CD4-positive, alpha-beta T cell (primary cell): ENCODE measurements around the gene KLK11. TPM values are rescaled to one million over a fixed set of nuclear protein-coding genes. Genes with fewer than 3 reads are reported as not detected.

Source experiments
- ATAC-seq: fragments of 200-7000 bp; cut with Tn5 transposase; one replicate; pipeline ENCODE4 v1.10.0; 2022; ENCODE audit warnings: mild to moderate bottlenecking; ENCODE audit not compliant: poor library complexity
- CTCF ChIA-PET: fragments of 350-600 bp; sonication (Branson Sonifier 250); formaldehyde crosslinking; loops from one replicate; lab custom pipeline; 2021; ENCODE audit warnings: antibody characterized with exemption, inconsistent platforms; lab: Charles Lee
- POLR2A ChIA-PET: fragments of 350-600 bp; sonication (Branson Sonifier 250); formaldehyde crosslinking; loops from one replicate; lab custom pipeline; 2021; ENCODE audit warnings: antibody characterized with exemption, inconsistent platforms; lab: Charles Lee
- DNase-seq, 14 experiments: peaks; one replicate each; pipeline ENCODE4 v3.0.0-alpha.2; 2013 to 2020; ENCODE audit warnings: mixed read lengths in 2 of 14
- H3K27ac ChIP-seq, 2 donors: one replicate each; pipeline versions ENCODE4 v1.5.1 to v1.7.0; 2013; ENCODE audit warnings: low read length in 2 of 2, low read depth in 1 of 2, mild to moderate bottlenecking in 1 of 2
- H3K27me3 ChIP-seq, 2 experiments: 1 replicate in 1 of 2; 2 replicates in 1 of 2; pipeline versions ENCODE4 v1.6.1 to v1.7.0; 2013; ENCODE audit warnings: low read length in 2 of 2, control low read depth in 1 of 2, mild to moderate bottlenecking in 1 of 2, moderate library complexity in 1 of 2; ENCODE audit not compliant: insufficient read depth in 2 of 2, control insufficient read depth in 1 of 2
- H3K36me3 ChIP-seq: one replicate; pipeline ENCODE4 v1.6.1; 2013; ENCODE audit warnings: low read length, control low read depth; ENCODE audit not compliant: insufficient read depth
- H3K4me1 ChIP-seq: one replicate; pipeline ENCODE4 v1.6.1; 2013; ENCODE audit warnings: low read length, control low read depth; ENCODE audit not compliant: insufficient read depth
- H3K4me3 ChIP-seq: one replicate; pipeline ENCODE4 v1.5.1; 2013; ENCODE audit warnings: mild to moderate bottlenecking, low read length, moderate library complexity
- H3K9me3 ChIP-seq, 2 experiments: 1 replicate in 1 of 2; 2 replicates in 1 of 2; pipeline versions ENCODE4 v1.6.1 to v1.7.0; 2013; ENCODE audit warnings: low read length in 2 of 2, mild to moderate bottlenecking in 2 of 2, control low read depth in 1 of 2, moderate library complexity in 1 of 2; ENCODE audit not compliant: control insufficient read depth in 1 of 2, insufficient read depth in 1 of 2
- H3K27ac Mint-ChIP-seq: one replicate; pipeline ENCODE4 v1.8.0; 2020; ENCODE audit warnings: mixed read lengths
- H3K27me3 Mint-ChIP-seq: one replicate; pipeline ENCODE4 v1.8.0; 2021; ENCODE audit warnings: mixed read lengths
- H3K36me3 Mint-ChIP-seq: one replicate; pipeline ENCODE4 v1.8.0; 2021; ENCODE audit warnings: low read depth, mixed read lengths
- H3K4me1 Mint-ChIP-seq: one replicate; pipeline ENCODE4 v1.8.0; 2021; ENCODE audit warnings: low read depth, mixed read lengths
- H3K4me3 Mint-ChIP-seq: one replicate; pipeline ENCODE4 v1.8.0; 2020; ENCODE audit warnings: mild to moderate bottlenecking, mixed read lengths
- H3K9me3 Mint-ChIP-seq: one replicate; pipeline ENCODE4 v1.8.0; 2020; ENCODE audit warnings: mixed read lengths
- CTCF ChIP-seq: fragments of 200-600 bp; IDR thresholded peaks from one replicate; pipeline ENCODE4 v1.8.0; 2022; ENCODE audit warnings: antibody characterized with exemption, mild to moderate bottlenecking
- intact Hi-C, 2 experiments: fragments of 100-400 bp; cut with DNase I in 1 of 2; cut with micrococcal nuclease in 1 of 2; formaldehyde crosslinking; loops; one replicate each; pipeline versions ENCODE4 v1.15.1 to v1.9.0; 2023 to 2025; cut with DNase I, micrococcal nuclease
- total RNA-seq, 174 experiments: library from RNA in 2 of 174; stranded (reverse) in 2 of 174; gene quantifications; one replicate each; pipeline ENCODE4 v1.2.3 and lab custom pipeline; 2021 to 2026

KLK11 gene
- total RNA-seq, 2 experiments from 2014 or later = not detected

DNA sequence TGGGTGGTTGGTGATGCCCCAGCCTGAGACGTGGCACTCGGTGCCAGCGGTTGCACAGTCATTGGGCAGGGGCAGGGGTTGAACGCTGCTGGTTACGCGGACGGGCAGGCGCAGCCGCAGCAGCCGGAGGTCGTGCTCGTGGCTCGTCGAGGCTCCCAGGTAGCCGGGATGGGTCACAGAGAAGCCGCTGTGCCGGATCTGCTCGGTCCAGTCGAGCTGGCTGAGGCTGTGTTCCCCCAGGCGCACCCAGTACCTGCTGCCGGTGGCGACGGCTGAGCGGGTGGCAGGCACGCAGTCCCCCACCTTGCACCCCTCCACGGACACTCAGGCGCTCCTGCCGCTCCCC, 5.4 kb upstream of the KLK11 start:
- CTCF ChIA-PET = no interaction called here
- no peaks in the 10 kb centered on the region for H3K4me1 Mint-ChIP-seq
- ATAC-seq = no peak

DNA sequence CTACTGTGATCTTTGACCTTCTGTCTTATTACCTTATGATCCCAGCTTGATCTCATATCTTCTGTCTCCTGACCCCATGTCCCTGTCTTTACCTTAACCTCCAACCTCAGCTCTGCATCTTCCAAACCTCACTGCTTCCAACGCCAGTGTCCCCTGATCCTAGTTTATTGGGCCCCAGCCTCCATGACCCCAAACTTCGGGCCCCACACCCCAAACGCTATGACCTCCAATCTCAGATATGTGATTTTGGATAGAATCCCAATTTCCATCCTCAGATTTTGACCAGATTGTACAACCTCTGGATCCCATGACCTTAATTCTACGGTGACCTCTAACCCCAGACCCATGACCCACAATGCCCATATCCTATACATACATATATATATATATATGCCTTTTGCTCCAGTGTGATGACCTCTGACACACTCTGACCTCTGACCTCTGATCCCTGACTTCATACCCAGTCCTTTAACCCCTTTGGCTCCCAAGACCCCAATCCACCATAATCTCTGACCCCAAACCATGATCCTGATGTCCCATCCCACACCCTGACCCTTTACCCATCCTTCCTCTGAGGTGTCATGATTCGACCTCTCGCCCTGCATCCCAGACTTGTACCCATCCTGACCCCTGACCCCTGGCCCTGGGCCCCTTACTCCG, 4.9 kb upstream of the KLK11 start:
- ATAC-seq (no peak), DNase-seq (no peak)
- POLR2A ChIA-PET = no interaction called here
- peaks cover 0 to 4% of the 10 kb centered on the region in 2 experiments for H3K9me3 ChIP-seq
- H3K4me3 ChIP-seq = no peak overlapping the region
- intact Hi-C loops = no loop called here
- Mint-ChIP-seq H3K36me3 (no peaks in the 10 kb centered on the region), H3K4me3 (no peak overlapping the region), H3K27ac (no peak overlapping the region), H3K27me3 (peaks cover 54% of the 10 kb centered on the region), H3K4me1 (no peaks in the 10 kb centered on the region), H3K9me3 (no peaks in the 10 kb centered on the region)
- CTCF ChIA-PET = no interaction called here
- no peak overlapping the region for H3K27ac ChIP-seq
- H3K27me3 ChIP-seq = peaks cover 2 to 16% of the 10 kb centered on the region in 2 experiments
- no peaks in the 10 kb centered on the region for H3K36me3 ChIP-seq
- H3K4me1 ChIP-seq = no peaks in the 10 kb centered on the region
- no peak for TF ChIP-seq CTCF

More for the DNA sequence above, 5.4 kb upstream of the KLK11 start:
- Histone ChIP-seq H3K9me3 (peaks cover 0 to 4% of the 10 kb centered on the region in 2 experiments), H3K27ac (no peak overlapping the region), H3K36me3 (no peaks in the 10 kb centered on the region), H3K4me3 (no peak overlapping the region), H3K4me1 (no peaks in the 10 kb centered on the region), H3K27me3 (peaks cover 2 to 15% of the 10 kb centered on the region in 2 experiments)
- Mint-ChIP-seq H3K27ac (no peak overlapping the region), H3K36me3 (no peaks in the 10 kb centered on the region), H3K9me3 (no peaks in the 10 kb centered on the region), H3K27me3 (peaks cover 49% of the 10 kb centered on the region), H3K4me3 (no peak overlapping the region)
- no peak for DNase-seq
- intact Hi-C loops = no loop called here
- POLR2A ChIA-PET = no interaction called here
- no peak for TF ChIP-seq CTCF

GRCh38 chr19:51030631-51031030, 4.2 kb upstream of the KLK11 start:
- Mint-ChIP-seq H3K4me3 (no peak overlapping the region), H3K9me3 (no peaks in the 10 kb centered on the region), H3K36me3 (no peaks in the 10 kb centered on the region), H3K27ac (no peak overlapping the region), H3K4me1 (no peaks in the 10 kb centered on the region), H3K27me3 (peaks cover 57% of the 10 kb centered on the region)
- intact Hi-C loops = no loop called here
- no peak for TF ChIP-seq CTCF
- ATAC-seq = no peak
- DNase-seq = no peak
- peaks cover 4 to 16% of the 10 kb centered on the region in 2 experiments for H3K27me3 ChIP-seq
- no peak overlapping the region for H3K27ac ChIP-seq
- H3K4me3 ChIP-seq = no peak overlapping the region
- H3K4me1 ChIP-seq = no peaks in the 10 kb centered on the region
- ChIA-PET POLR2A (no interaction called here), CTCF (no interaction called here)
- H3K36me3 ChIP-seq = no peaks in the 10 kb centered on the region
- peaks cover 0 to 4% of the 10 kb centered on the region in 2 experiments for H3K9me3 ChIP-seq
